Measurements from ENCODE around the gene ADAMTS7.

DNA sequence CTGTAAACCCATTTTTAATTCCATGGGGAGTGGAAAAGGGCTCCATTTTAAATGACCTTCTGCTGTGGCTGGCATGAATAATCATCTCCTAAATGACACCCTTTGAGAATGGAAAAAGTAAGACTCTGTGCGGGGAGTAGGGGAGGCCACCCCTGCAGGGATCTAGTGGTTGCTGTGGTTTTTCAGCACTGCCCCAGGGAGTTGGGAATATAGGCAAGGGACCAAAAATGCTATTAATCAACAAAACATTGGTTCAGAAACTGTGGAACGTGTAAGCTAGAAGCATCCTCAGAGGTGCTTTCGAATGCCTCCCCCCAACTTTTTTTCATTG lies 30.1 kb upstream of the ADAMTS7 start:
- no peak for TF ChIP-seq POLR2AphosphoS5 (IDR thresholded peaks at IDR 0.05; ENCODE audit: low read depth, low read length)
- TF ChIP-seq POLR2A (IDR thresholded peaks at IDR 0.05; ENCODE audit: low read depth, low read length), result no peak
